Activated T-helper 17 cell treated with anti-CD3 and anti-CD28 coated beads, Interleukin-2, amount 50 U/mL, for 72 hours (primary cell): ENCODE results near the gene CABP1. TPM values are rescaled to one million over a fixed set of nuclear protein-coding genes. Genes with fewer than 3 reads are reported as not detected.
"Not testable (repeated sequence)": the region's sequence is repeated elsewhere in the genome, so short reads cannot be mapped to it uniquely, and the experiment has no call there.

Experiments used
- ATAC-seq: fragments of 150-1000 bp; cut with Tn5 transposase; replicated peaks from 2 replicates; pipeline ENCODE4 v1.10.0; 2021; ENCODE audit warnings: mild to moderate bottlenecking, moderate library complexity
- H3K27ac Mint-ChIP-seq: one replicate; pipeline ENCODE4 v1.8.0; 2022; ENCODE audit warnings: mixed read lengths
- H3K27me3 Mint-ChIP-seq: one replicate; pipeline ENCODE4 v1.8.0; 2022; ENCODE audit warnings: mixed read lengths
- H3K36me3 Mint-ChIP-seq: one replicate; pipeline ENCODE4 v1.8.0; 2022; ENCODE audit warnings: low read depth, mild to moderate bottlenecking, mixed read lengths
- H3K4me1 Mint-ChIP-seq: one replicate; pipeline ENCODE4 v1.8.0; 2022; ENCODE audit warnings: mixed read lengths
- H3K4me3 Mint-ChIP-seq: one replicate; pipeline ENCODE4 v1.8.0; 2022; ENCODE audit warnings: mild to moderate bottlenecking, mixed read lengths
- H3K9me3 Mint-ChIP-seq: one replicate; pipeline ENCODE4 v1.8.0; 2022; ENCODE audit warnings: mixed read lengths
- total RNA-seq, 2 donors: library from RNA; stranded (reverse); gene quantifications; one replicate each; pipeline ENCODE4 v1.2.3, GENCODE V29; 2022

The CABP1 gene
- total RNA-seq, 2 donors from 2014 or later, result 0.56 to 6.9 TPM

DNA sequence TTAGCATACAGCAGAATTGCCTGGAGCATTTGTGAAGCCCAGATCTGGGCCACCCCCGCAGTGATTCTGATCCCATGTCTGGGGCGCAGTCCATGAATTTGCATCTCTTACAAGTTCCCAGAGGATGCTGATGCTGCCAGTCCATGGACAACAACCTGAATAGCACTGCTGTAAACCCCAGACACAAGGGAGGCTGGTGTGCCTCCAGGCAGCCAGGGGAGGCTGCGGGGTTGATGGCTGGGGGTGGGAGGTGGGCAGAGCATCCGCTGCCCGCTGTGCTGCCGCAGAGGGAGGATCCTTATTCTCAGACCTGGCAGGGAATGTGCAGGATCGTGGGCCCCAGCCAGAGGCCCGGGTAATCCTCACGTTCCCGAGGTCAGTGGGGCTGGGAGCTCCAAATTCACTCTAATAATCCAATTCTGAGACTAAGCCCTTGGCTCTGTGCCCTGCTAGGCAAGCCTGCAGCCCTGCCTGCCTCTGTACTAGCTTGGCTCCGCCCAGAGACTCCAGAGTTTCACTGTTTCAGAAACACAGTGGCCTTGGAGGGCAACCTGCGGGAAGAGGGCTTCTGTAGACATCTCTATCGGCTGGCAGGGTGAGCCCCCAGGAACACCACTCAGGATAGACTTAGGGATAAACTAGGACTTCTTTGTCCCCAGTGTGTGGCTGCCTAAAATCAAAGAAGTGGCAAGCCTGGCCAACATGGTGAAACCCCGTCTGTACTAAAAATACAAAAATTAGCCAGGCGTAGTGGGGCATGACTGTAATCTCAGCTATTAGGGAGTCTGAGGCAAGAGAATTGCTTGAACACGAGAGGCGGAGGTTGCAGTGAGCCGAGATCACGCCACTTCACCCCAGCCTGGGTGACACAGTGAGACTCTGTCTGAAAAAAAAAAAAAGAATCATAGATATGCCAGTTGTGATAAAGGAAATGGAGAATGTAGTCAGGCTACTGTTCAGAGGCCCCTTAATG lies 28.7 kb downstream of the CABP1 start:
- Mint-ChIP-seq H3K4me3 (no peak overlapping the region), H3K27me3 (no peaks in the 10 kb centered on the region), H3K27ac (no peak overlapping the region), H3K9me3 (no peaks in the 10 kb centered on the region), H3K36me3 (no peaks in the 10 kb centered on the region), H3K4me1 (no peaks in the 10 kb centered on the region)
- no peak for ATAC-seq

DNA sequence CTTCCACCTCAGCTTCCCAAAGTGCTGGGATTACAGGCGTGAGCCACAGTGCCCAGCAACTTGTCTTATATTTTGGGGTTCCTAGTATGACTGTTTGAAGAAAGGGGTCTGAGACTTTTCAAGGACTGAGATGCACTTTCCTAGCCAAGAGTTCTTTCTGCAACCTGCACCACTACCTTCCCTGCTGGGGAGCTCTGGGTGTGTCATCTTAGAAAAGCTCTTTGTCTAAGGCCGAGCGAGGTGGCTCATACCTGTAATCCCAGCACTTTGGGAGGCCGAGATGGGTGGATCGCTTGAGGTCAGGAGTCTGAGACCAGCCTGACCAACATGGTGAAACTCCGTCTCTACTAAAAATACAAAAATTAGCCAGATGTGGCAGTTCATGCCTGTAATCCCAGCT lies 29.8 kb downstream of the CABP1 start:
- not testable (repeated sequence) for H3K27me3 Mint-ChIP-seq, H3K36me3 Mint-ChIP-seq, ATAC-seq, H3K27ac Mint-ChIP-seq, H3K9me3 Mint-ChIP-seq, H3K4me1 Mint-ChIP-seq, H3K4me3 Mint-ChIP-seq

DNA sequence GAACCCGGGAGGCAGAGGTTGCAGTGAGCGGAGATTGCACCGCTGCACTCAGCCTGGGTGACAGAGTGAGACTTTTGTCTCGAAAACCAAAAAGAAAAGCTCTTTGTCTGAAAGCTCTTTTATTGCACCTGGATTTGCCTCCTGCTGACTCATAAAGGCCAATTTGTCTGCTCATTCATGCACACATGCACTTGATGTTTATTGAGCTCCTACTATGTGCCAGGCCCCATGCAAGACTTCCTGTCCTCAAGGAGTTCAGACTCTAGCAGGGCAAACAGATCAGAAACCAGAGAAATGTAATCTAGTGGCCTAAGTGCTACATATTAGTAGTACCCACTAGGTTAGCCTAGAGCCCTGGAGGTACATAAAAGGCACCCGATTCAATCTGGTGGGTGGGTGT lies 30.2 kb downstream of the CABP1 start:
- Mint-ChIP-seq H3K27ac (no peak overlapping the region), H3K4me1 (no peaks in the 10 kb centered on the region), H3K9me3 (no peaks in the 10 kb centered on the region), H3K4me3 (no peak overlapping the region), H3K36me3 (no peaks in the 10 kb centered on the region), H3K27me3 (peaks cover 3% of the 10 kb centered on the region)
- no peak for ATAC-seq

DNA sequence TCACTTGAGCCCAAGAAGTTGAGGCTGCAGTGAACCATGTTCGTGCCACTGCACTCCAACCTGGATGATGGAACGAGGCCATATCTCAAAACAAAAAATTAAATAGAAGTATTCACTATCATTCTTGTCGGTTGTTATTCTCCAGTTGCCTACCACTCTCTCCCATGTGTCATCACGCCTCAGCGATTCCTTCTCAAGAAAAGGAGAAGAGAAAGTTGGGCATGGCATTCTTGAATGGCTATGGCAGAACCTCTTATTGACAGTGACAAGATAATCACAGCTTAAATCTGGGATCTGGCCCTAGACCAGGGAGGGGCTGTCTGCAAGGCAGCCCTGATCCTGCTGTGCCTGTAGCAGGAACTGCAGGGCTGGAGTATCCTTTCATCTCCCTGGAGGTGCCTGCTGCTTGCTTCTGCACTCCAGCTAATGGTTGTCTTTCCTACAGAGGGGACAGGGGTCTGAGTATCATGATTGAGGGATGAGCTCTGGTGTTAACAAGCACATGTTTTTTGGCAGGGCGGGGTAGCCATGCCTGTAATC lies 33.7 kb downstream of the CABP1 start:
- Mint-ChIP-seq H3K4me3 (no peak overlapping the region), H3K9me3 (no peaks in the 10 kb centered on the region), H3K27ac (no peak overlapping the region), H3K4me1 (no peaks in the 10 kb centered on the region), H3K36me3 (no peaks in the 10 kb centered on the region), H3K27me3 (peaks cover 3% of the 10 kb centered on the region)
- ATAC-seq, result no peak

DNA sequence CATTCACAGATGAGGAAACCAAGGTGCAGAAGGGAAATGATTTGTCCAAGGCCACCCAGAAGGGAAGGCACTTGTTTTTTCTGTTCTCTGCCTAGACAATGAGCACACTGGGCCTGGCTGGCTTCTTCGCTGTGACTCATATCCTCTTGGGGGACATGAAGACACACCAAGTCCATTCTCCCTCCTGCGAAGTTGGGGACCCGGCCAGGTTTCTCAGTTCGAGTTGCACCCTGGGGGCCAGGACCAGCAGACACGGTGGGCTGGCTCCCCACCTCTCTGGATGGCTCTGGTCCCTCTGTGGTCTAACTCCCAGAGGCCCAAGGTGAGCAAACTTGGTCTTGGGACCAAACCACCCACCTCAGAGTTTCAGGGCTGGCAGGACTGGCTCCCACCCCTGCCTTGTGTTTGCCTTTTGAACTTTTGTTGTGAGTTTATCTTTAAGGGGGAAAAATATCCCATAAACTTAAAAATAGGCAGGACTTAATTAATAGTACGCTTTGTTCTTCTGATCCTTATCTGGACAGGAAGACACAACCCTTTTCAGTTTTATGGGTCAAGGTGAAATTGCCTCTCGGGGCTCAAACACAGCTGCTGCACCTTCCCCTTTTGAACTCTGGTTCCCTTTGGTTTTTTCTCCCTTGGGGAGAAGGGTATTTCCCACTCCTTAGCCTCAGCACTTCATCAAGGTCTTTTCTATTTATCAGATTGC lies 37.5 kb downstream of the CABP1 start:
- H3K4me1 Mint-ChIP-seq, result no peaks in the 10 kb centered on the region
- H3K36me3 Mint-ChIP-seq, result no peaks in the 10 kb centered on the region
- peak overlapping the region; percentile 57 for H3K4me3 Mint-ChIP-seq
- peaks cover 3% of the 10 kb centered on the region for H3K27me3 Mint-ChIP-seq
- peak; percentile 91 for ATAC-seq
- peak overlapping the region; percentile 81 for H3K27ac Mint-ChIP-seq
- no peaks in the 10 kb centered on the region for H3K9me3 Mint-ChIP-seq

DNA sequence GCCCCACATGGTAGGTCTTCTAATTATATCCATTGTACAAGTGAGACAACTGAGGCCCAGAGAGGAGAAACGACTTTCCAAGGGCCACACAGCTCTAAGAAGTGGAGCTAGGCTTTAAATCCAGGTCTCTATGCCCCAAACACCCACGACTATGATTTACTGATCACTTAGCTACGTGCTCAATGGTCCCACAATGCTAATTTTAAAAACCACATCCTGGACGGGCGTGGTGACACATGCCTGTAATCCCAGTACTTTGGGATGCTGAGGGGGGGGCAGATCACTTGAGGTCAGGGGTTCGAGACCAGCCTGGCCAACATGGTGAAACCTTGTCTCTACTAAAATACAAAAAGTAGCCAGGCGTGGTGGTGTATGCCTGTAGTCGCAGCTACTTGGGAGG lies 38.1 kb downstream of the CABP1 start:
- ATAC-seq, result peak; percentile 79
- no peaks in the 10 kb centered on the region for H3K4me1 Mint-ChIP-seq
- no peaks in the 10 kb centered on the region for H3K36me3 Mint-ChIP-seq
- H3K27ac Mint-ChIP-seq, result peak overlapping the region; percentile 81
- peak overlapping the region; percentile 57 for H3K4me3 Mint-ChIP-seq
- H3K27me3 Mint-ChIP-seq, result peaks cover 3% of the 10 kb centered on the region
- no peaks in the 10 kb centered on the region for H3K9me3 Mint-ChIP-seq

DNA sequence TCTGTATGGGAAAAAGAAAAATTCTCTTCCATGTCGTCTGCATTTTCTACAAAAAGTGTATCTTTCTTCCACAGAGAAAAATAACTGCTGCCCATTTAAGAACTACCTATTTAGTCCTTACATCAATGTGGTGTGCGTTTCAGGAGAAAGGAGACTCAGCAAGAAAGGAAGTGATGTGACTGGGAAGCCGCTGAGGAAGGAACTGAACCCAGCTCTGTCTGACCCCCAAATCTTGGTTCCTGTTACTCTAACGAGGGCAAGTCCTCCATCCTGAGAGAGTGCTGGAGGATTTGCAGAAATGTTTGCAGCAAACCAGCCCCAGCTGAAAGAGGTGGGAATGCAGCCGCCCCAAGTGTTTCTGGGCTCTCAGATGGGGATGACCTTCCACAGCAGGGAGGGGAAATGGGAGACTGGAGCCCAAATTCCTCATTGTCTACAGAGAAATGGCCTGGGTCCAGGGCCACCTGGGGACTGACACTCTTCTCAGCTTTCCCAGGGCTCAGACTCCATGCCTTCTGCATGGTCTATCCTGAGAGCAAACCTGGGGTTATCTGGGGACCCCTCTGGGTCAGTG lies 39.8 kb downstream of the CABP1 start:
- ATAC-seq, result no peak
- Mint-ChIP-seq H3K36me3 (no peaks in the 10 kb centered on the region), H3K9me3 (no peaks in the 10 kb centered on the region), H3K27me3 (peaks cover 3% of the 10 kb centered on the region), H3K27ac (no peak overlapping the region), H3K4me3 (no peak overlapping the region), H3K4me1 (no peaks in the 10 kb centered on the region)

DNA sequence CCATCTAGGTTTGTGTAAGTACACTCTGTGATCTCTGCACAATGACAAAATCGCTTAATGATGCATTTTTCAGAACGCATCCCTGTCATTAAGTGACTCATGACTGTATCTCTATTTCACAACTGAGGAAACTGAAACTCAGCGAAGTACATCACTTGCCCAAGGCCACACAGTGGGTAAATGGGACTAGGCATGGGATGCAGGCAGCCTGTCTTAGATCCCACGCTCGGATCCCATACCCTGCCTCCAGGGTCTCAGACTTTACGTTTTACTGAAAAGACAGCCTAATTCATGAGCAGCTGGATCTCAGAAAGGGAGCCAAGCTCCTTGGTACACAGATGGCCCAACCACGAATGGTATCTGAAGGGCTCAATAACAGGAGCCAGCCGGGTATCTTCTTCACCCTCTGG lies 44.1 kb downstream of the CABP1 start:
- Mint-ChIP-seq H3K27ac (no peak overlapping the region), H3K4me3 (peak overlapping the region; percentile 91), H3K27me3 (no peaks in the 10 kb centered on the region), H3K9me3 (no peaks in the 10 kb centered on the region), H3K36me3 (peaks cover 4% of the 10 kb centered on the region), H3K4me1 (peaks cover 13% of the 10 kb centered on the region)
- ATAC-seq, result peak; percentile 32

DNA sequence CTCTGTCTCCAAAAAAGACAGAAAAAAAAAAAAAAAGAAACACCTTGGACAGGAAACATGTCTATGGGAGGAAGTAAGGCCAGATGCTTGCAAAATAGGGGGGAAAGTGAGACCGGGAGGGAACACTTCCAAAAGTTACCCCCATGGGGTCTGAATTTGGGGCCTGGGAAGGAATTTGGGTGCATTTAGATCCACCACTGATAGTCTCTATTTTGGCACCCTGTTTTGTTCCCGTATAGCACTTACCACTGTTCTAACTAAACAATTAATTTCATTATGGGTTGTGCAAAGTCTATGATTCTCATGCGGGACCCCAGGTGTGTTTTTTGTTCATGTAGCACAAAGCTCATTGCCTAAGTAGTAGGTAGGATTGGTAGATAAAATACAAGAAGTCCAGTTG lies 45.1 kb downstream of the CABP1 start:
- peaks cover 13% of the 10 kb centered on the region for H3K4me1 Mint-ChIP-seq
- no peaks in the 10 kb centered on the region for H3K27me3 Mint-ChIP-seq
- no peaks in the 10 kb centered on the region for H3K9me3 Mint-ChIP-seq
- no peak for ATAC-seq
- no peak overlapping the region for H3K27ac Mint-ChIP-seq
- H3K4me3 Mint-ChIP-seq, result peak overlapping the region; percentile 91
- peaks cover 4% of the 10 kb centered on the region for H3K36me3 Mint-ChIP-seq

DNA sequence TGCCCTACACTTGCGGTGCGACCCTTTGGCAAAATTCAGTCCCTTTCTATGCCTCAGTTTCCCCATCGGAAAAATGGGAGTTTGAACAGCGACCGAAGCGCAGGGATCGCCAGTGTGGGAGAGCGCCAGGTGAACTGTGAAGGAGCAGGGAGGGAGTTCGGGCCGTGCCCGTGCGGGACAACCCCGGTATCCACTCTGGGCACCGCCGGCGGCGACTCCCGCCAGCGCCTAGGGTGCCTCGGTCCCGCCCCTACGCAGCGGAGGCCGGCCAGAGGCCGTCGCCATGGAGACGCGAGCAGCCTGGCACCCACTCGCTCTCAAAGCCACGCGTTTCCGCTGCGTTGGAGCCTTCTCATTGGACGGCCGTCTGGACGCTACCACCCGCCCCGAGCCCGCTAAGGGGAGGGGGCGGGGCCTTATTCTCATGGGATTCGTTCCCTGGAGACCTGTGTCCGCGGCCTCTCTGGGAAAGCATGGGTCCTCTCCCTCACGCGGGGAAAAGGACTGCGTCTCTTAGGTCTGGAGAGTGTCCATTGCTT lies 45.8 kb downstream of the CABP1 start:
- Mint-ChIP-seq H3K4me1 (peaks cover 16% of the 10 kb centered on the region), H3K36me3 (peaks cover 4% of the 10 kb centered on the region), H3K27me3 (no peaks in the 10 kb centered on the region), H3K9me3 (no peaks in the 10 kb centered on the region), H3K4me3 (peak overlapping the region; percentile 91), H3K27ac (peak overlapping the region; percentile 94)
- peak; percentile 85 for ATAC-seq

DNA sequence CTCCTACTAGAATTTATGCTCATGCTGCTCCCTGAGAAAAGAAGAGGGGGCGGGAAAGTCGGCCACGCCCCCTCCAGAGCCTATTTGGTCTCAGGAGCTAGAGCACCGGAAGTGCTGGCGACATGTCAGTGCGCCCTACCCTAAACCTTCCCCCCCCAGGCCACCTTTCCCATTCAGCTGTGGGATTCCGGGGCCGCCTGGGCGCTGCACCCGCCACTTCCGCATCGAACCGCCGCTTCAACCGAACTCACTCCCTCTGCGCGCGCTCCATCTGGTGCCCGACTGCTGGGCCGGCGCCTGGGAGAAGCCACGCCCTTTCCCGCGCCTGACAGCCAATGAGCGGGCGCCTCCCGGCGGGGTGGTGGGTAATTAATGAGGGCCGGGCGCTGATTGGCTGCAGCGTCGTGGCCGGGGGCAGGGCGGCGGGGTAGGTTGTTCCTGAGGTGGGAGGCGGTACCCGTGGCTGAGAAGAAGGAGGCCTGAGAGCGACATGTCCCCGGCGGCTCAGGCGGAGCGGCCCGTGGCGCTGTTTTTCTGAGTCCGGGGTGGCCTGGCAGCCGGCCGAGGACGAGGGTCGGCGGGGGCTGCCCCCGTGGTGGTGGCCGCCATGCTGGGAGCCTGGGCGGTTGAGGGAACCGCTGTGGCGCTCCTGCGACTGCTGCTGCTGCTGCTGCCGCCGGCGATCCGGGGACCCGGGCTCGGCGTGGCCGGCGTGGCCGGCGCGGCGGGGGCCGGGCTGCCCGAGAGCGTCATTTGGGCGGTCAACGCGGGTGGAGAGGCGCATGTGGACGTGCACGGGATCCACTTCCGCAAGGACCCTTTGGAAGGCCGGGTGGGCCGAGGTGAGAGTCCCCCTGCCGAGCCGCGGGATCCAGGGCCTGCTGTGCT lies 46.5 kb downstream of the CABP1 start, which contains the start of gene MLEC:
TSS of gene MLEC (plus strand) at position 460 of the 888 bp plus-strand sequence. CDS start at position 608, 148 bp downstream.
- Mint-ChIP-seq H3K27me3 (no peaks in the 10 kb centered on the region), H3K36me3 (peaks cover 4% of the 10 kb centered on the region), H3K27ac (peak within 1 kb of the TSS; percentile 94), H3K4me3 (peak within 1 kb of the TSS; percentile 91), H3K9me3 (no peaks in the 10 kb centered on the region), H3K4me1 (peaks cover 17% of the 10 kb centered on the region)
- ATAC-seq, result peak; percentile 85

DNA sequence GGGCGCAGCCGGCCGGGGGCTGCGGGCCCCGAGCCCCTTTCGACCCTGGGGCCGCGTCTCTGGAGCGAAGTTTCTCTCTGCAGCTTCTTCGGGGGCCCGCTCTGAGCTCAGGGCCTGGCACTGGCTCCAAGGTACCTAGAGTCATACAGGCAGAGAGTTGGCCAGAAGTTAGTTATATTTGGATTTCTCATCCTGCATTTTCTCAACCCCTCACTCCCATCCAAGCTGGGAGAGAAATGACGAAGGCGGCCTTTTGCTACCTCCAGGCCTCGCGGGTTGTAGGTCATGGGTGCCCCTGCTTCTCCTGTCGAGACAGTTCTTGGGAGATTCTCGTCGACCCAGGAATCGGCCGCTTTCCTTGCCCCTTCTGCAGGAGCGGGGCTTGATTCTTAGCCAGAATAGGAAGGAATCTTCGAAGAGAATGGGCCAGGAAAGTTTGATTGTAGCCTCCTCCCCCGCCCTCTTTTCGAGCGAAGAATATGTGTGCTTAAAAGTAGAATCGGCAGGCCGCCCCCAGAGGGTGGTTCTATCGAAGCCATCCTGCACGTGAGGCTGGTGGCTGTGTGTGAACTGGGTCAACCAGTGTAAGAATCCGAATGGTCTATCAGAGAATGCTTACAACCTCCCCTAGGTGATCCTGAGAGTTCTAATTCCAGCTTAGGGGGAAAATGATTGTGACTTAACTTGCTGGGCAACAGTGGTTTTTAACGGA lies 47.3 kb downstream of the CABP1 start:
- no peak for ATAC-seq
- Mint-ChIP-seq H3K27ac (peak overlapping the region; percentile 88), H3K9me3 (no peaks in the 10 kb centered on the region), H3K4me3 (peak overlapping the region; percentile 91), H3K4me1 (peaks cover 17% of the 10 kb centered on the region), H3K36me3 (peaks cover 10% of the 10 kb centered on the region), H3K27me3 (no peaks in the 10 kb centered on the region)

DNA sequence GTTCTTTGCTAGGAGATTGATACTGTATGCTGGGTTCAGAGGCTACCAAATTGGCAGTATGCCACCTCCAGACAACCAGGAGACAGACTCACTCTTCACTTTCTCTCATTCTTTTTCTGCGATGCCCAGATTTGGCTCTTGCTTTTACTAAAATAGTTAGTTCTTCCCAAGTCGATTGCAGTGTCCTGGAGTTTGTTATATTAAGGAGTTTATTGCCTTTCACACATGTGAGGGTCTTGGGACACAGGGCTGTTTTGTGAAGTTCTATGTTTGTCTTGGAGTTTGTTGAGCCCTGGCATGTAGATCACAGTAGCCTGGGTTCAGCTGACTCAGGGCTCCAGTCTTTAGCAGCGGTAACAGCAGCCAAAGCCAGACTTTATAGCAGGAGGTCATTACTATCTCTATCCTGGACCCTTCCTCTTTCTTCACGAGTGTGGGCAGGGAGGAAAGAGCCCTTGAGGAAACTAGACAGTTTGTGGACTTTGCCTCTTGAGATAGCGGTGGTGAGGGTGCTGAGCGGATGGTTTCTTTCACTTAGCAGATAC lies 48.2 kb downstream of the CABP1 start:
- H3K4me1 Mint-ChIP-seq, result peaks cover 17% of the 10 kb centered on the region
- no peaks in the 10 kb centered on the region for H3K27me3 Mint-ChIP-seq
- peak overlapping the region; percentile 88 for H3K27ac Mint-ChIP-seq
- no peak for ATAC-seq
- H3K9me3 Mint-ChIP-seq, result no peaks in the 10 kb centered on the region
- H3K4me3 Mint-ChIP-seq, result peak overlapping the region; percentile 91
- H3K36me3 Mint-ChIP-seq, result peaks cover 19% of the 10 kb centered on the region
